GM19328 (cell line): ENCODE measurements around the gene SNX4.

ENCODE experiments used
- ATAC-seq: cut with Tn5 transposase; IDR thresholded peaks from one replicate; pipeline ENCODE4 v1.9.1; 2021; ENCODE audit warnings: mild to moderate bottlenecking, moderate library complexity; ENCODE audit not compliant: unreplicated experiment

SNX4 gene

GRCh38 chr3:125470671-125471070 is 49.3 kb downstream of the SNX4 start:
- ATAC-seq = no peak

DNA sequence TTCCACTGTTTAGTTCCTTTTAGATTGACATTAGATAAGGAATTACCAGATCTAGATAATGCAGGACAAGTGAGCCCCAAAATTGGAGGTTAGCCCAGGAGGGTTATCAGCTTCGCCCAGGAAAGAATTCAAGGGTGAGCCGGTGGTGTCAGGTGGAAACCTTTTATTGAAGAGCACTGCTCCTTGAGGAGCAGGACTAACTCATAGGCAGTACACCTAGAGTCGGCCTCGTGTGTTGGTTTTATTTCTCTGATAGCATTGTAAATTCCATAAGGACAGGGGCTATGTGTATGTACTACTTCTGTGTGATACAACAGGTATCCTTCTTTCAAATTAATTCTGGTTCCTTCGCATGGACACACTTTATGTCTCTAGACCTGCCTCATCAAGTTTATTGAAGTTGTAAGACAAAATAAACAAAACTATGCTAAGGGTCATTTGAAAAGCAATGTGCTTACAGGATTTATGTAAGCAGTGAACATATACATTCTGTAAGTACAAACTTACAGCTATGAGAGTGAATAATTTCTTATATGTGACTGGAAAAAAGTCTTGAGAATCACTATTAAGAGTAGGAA is 57.2 kb downstream of the SNX4 start:
- ATAC-seq = no peak

GRCh38 chr3:125461896-125462295 is 58.1 kb downstream of the SNX4 start:
- ATAC-seq = no peak

DNA sequence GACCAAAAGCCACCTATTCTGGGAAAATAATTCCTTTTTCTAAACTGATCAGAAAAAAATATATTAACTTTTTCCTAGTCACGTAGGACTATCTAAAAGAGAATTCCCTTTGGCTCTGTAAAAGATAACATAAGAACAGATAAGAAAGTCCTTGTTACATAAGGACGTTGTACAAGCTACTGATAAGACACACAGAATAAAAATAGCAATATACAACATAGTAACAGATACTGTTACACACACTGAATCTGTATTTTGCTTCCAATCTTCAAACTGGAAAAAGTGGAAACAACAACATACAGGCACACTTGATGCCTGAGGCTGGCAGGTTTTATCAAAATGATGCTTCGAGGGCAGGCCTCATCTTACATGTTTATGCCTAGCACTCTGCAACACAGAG is 59.8 kb downstream of the SNX4 start:
- ATAC-seq = no peak

DNA sequence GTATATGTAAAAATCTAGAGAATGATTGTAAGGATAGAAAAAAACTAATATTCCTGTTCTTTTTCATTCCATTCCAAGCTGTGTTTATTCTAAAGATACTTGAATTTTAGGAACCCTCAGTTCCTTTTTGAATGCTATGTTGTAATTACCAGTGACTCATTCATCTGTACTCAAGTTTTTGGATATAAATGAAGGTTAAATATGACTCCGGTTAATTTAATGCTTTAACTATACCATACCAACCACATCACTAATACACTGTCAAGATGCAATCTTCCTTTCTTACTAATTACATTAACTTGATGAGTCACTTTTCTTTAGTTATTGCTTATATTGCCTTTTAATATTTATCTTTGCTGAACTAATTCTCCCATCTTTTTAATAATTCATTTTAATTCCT is 76.1 kb downstream of the SNX4 start:
- no peak for ATAC-seq

DNA sequence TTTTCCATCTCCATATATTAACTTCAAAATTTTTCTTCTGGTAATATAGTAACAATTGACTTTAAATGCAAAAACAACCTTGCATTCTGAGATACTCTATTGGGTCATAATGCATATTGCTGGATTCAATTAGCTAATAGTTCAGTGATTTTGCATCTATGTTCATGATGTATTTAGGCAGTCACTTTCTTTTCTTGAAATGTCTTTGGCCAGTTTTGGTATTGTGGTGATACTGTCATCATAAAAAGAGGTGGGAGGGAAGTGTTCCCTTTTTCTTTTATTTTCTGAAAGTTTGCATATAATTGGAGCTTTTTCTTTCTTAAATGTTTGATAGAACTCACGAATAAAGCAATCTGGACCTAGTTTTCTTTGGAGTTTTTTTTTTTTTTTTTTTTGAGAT is 77.5 kb downstream of the SNX4 start:
- ATAC-seq = no peak

DNA sequence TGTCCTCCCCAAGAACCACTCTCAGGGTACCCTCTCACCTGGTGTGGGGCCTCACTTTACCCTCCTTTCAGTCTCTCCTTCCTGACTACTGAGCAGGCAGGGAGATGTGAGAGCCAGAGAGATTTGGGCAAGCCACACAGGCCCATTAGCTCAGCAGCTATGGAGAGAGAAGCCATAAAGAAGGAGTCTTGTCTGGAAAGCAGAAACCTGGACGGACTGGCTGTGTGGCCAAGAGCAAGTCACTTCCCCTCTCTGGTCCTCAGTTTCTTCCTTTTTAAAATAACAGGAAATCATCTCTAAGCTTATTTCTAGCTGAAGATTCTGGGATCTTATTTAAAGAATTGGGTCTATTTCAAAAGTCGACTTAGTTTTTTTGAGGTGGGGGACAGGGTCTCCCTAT is 79.0 kb downstream of the SNX4 start:
- no peak for ATAC-seq

- no peak for ATAC-seq
These were observed 79.4 kb downstream of the SNX4 start for GRCh38 chr3:125440559-125440955.

DNA sequence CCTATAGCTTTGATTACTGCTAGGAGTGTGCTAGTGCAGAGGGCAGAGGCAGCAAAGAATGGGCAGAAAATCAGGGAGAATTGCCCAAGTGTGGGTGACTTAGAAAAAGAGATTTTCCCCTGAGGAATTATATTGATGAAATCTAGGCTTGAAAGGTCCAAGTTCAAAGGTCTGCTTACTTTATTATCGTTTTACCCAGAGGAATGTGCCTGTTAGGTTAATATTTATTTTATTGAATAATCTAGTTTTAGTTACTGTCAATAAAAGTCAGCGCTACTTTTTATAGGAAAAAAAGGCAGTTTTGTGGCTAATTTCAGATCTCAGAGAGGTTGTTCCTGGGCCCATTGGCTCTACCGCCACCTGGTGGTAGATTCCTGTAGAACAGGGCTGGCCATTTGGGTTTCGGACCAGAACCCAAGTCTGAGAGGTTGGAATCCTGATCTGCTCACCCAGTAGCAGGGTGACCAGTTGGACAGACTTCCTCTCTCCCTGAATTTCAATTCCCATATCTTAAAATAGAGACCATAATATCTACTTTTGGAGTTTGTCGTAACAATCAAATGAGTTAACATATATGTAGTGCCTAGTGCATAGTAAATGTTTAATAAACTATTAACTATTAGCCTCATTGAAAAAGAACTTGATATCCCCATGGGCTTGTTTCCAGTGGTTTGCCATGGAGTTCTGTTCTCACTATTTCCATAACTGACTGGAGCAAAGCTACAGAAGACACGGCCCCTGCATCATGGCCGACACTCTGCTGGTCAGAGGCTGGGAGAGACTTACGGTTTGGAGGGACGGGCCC is 82.2 kb downstream of the SNX4 start:
- ATAC-seq = no peak

DNA sequence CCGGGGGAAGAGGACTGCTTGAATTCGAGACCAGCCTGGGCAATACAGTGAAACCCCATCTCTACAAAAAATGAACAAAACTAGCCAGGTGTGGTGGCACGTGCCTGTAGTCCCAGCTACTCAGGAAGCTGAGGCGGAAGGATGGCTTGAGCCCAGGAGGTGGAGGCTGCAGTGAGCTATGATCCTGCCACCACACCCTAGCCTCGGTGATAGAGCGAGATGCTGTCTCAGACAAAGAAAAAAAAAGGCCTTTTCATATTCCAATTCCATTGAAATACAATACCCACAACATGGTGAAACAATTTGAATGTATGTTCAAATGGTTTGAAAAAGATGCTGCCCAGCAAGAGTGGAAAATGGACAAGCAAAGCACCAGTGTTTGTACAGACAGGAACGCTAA is 83.1 kb downstream of the SNX4 start:
- ATAC-seq = no peak

DNA sequence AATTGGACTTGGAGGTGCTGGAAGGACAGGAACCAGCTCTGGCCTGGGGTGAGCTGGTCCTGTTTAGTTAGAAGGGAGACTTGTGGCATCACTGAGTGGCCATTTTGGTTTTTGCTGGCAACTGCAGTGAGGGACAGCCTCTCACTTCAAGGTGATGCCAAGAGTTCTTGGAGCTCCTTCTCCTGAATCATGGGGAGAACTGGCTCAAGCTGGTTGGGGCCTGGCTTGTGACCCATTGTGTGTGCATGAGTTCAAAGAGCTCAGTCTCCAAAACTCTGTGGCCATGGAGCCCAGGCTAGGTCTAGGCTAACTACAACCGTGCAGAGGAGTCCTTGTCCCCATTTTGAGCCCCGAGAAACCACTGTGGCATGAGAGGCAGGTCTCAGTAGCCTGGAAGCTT is 84.8 kb downstream of the SNX4 start:
- ATAC-seq = no peak

- no peak for ATAC-seq
These were observed 85.4 kb downstream of the SNX4 start for GRCh38 chr3:125434582-125435011.

DNA sequence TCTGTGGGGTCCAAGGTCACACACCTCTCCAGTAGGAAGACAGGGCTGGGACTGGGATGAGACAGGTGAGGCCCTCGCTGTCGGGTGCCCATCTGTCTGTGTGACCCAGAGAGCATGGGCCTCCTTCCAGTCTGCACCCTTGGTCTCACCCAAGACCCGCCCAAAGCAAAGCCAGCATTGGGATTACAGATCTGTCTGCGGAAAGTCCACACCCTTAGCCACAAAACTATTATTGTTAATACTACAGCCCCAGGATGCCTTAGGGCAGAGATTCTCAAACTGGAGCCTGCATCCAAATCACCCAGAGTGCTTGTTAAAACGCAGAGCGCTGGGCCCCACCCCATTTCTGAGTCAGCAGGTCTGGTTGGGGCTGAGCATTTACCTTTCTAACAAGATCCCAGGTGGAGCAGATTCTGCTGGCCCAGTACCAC is 86.4 kb downstream of the SNX4 start:
- ATAC-seq = no peak

DNA sequence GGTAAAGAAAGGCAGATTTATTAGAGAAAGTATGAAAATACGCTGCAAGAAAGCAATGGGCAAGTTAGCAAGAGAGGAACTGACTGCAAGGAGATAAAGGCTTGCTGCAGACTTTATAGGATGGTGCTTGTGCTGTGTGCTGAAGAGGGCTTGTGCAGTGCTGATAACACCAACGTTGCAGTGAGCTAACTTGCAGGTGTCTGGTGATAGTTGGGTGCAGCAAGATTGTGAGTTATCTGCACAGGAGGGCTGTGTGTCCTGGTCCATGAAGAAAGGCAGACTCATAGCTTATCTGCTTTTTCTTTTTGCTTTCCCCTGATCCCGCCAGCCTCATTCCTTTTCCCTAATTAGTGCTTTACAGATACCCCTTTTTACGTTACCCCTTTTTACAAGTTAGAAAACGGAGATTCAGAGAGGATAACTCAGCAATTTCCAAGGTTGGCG is 86.9 kb downstream of the SNX4 start:
- no peak for ATAC-seq

DNA sequence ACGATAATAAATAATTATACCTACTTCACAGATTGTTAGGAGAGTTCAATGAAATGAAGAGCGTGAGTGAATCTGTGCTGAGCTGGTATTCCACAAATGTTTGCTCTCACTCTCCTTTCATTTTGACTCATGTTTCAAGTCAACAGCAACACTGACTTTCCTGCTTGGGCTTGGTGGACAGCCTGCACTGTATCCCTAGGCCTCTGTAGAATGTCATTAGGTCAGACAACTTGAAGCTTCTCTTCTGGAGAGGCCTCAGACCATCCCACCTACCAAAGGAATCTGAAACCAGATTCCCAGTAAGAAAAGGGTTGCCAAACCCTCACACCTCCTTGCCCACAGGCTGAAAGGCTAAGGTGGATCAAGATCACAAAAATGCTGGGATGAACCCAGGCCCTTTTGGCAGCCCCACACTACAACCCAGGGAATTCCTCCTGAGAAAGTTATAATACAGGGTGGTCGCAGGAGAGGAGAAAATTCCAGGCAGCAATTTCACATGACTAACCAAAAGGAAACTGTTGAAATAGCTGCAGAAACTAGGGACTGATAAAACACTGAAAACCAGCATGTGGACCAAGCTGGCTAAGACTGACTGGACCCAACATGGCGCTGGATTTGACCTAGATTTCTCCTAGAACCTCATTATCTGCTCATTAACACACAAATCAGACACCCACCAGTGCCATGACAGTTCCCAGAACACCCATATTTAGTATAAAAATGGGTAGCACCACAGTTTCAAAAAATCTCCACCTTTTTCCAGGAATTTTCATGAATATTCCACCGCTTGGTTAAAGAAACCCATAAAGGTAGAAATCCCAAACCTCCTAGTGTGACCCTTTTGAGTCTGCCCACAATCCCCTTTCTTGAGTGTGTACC is 87.9 kb downstream of the SNX4 start:
- ATAC-seq = no peak

DNA sequence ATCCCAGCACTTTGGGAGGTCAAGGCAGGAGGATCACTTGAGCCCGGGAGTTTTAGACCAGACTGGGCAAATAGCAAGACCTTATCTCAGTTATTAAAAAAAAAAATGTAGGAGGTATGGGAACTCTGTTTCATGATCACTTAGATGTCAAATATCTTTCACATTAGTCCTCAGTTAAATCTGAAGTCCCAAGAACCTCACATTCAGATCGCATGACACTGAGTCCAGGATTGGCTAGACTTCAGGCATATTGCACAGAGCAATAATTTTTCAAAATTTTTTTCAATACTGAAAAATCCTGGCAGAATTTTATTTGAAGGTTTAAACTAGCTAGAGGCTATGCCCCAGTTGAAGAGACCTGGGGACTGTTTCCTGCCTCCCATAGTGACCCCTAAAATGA is 88.6 kb downstream of the SNX4 start:
- ATAC-seq = no peak

DNA sequence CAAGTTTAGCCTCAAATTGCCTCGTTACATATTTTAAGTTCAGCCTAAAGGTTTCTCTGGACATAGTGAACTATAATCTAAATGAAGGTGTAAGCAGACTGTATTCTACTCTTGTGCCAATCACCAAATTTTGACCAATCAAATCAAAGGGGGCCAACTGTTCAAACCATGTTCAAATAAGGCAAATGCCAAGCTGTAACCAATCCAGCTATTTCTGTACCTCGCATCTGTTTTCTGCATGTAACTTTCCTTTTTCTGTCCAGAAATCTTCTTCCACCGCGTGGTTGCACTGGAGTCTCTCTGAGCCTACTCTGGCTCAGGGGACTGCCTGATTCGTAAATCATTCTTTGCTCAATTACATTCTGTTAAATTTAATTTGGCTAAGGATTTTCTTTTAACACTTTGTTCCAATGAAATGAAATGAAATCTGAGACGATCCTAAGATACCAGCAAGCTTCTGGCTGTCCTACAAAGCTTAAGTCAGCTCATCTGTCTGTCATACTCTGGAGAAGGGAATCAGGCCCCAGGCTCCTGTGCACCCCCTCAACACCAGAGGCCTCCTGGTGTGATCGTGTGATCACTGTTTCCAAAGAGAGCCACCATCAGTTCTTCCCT is 91.7 kb downstream of the SNX4 start:
- ATAC-seq = no peak

GRCh38 chr3:125418306-125418705 is 101.7 kb downstream of the SNX4 start:
- ATAC-seq = no peak

- ATAC-seq = no peak
These were observed 103.8 kb downstream of the SNX4 start for GRCh38 chr3:125416235-125416634.

GRCh38 chr3:125414669-125415068 is 105.3 kb downstream of the SNX4 start:
- ATAC-seq = no peak

DNA sequence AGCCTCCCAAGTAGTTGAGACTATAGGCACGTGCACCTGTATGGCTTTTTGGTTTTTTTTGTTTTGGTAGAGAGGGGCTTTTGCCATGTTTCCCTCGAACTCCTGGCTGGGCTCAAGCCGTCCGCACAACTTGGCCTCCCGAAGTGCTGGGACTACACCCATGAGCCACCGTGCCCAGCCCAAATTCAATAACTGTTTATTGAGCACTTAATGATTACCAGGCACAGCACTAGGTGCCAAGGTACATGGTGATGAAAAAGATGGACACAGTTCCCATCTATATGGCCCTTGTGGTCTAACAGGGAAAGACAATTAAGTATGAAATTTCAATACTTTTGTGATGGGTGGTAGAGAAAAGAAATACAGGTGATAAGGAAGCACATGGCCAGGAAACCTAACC is 109.1 kb downstream of the SNX4 start:
- ATAC-seq = no peak
